Ovary (tissue), 9 donors: Measurements from ENCODE around the gene SORCS2. TPM values are rescaled to one million over a fixed set of nuclear protein-coding genes. Genes with fewer than 3 reads are reported as not detected.

ENCODE experiments used
- DNase-seq, 5 donors: peaks; one replicate each; pipeline ENCODE4 v3.0.0-alpha.2; 2019 to 2020
- H3K27ac ChIP-seq, 2 donors: fragments of 200-600 bp; one replicate each; pipeline versions ENCODE4 v1.5.1 to v1.8.0; 2019 to 2022
- H3K27me3 ChIP-seq: fragments of 200-600 bp; one replicate; pipeline ENCODE4 v1.8.0; 2022
- H3K36me3 ChIP-seq: fragments of 200-600 bp; sonication (generic); one replicate; pipeline ENCODE4 v1.5.1; 2019
- H3K4me1 ChIP-seq: one replicate; pipeline ENCODE4 v1.8.1; 2013; ENCODE audit warnings: mild to moderate bottlenecking, moderate library complexity; ENCODE audit not compliant: insufficient read depth
- H3K4me3 ChIP-seq: fragments of 200-600 bp; sonication (generic); one replicate; pipeline ENCODE4 v1.5.1; 2017
- H3K9me3 ChIP-seq, 2 donors: fragments of 200-600 bp in 1 of 2; sonication (generic) in 1 of 2; one replicate each; pipeline versions ENCODE4 v1.5.1 to v1.8.1; 2013 to 2019; ENCODE audit warnings: mild to moderate bottlenecking in 1 of 2, moderate library complexity in 1 of 2
- EP300 ChIP-seq: sonication (generic); formaldehyde crosslinking; IDR thresholded peaks from one replicate; pipeline ENCODE4 v1.6.1; 2017; ENCODE audit warnings: antibody characterized with exemption
- POLR2A ChIP-seq: fragments of 450-650 bp; IDR thresholded peaks from one replicate; pipeline ENCODE4 v1.6.1; 2017; ENCODE audit warnings: antibody characterized with exemption, mild to moderate bottlenecking, moderate library complexity
- WGBS, 3 donors: extraction: QIAGEN DNeasy Blood & Tissue Kit in 1 of 3; methylation state at CpG; one replicate each; pipeline versions ENCODE4 v1.1.5 to v1.1.7; 2013 to 2017; 5-methylcytosine and 5-hydroxymethylcytosine counted together
- intact Hi-C, 4 donors: fragments of 100-400 bp; cut with DNase I; formaldehyde crosslinking; loops; one replicate each; pipeline versions ENCODE4 v1.11.0 to v1.15.1; 2022 to 2023
- polyA plus RNA-seq, 2 donors: library from polyadenylated mRNA; stranded (reverse); fragments of 200-250 nt in 1 of 2; fragments of 350-450 nt in 1 of 2; fragmentation: Illumina TruSeq in 1 of 2; extraction: RNeasy Lipid Tissue Mini Kit (QIAGEN cat#74804) in 1 of 2; gene quantifications; one replicate each; pipeline ENCODE4 v1.2.3, GENCODE V29; 2013 to 2014
- total RNA-seq, 7 donors: library from RNA; depleted of rRNA in 2 of 7; stranded (reverse); fragments of >200 nt in 2 of 7; fragmentation: NEBNext Ultra II Directional in 3 of 7; extraction: Animal tissue kit (Norgen Biotek cat#: 25700) in 3 of 7; gene quantifications; one replicate each; pipeline versions ENCODE4 v1.1.0 to v1.2.4, GENCODE V29; 2016 to 2023
- TF ChIP-seq, protein P1 (sequence below), 3 donors: fragments of 450-650 bp in 2 of 3; fragments of 200-600 bp in 1 of 3; IDR thresholded peaks; one replicate each; pipeline versions ENCODE4 v1.5.1 to v1.8.0; 2016 to 2022; ENCODE audit warnings: antibody characterized with exemption in 3 of 3, mild to moderate bottlenecking in 1 of 3
- donor health status: DM: no; HTN: no; CAD: no; lungs with moderate emphysema.
- donor health status: DM: no; HTN: no; CAD: no.
- donor health status: Bipolar disorder and iron deficiency.
- donor health status: DM: yes; HTN: yes; CAD: no.
- donor health status: DM: no; HTN: no; CAD: no.
- donor health status: DM: yes; HTN: yes; CAD: no.

Gene SORCS2
- total and polyA plus RNA-seq, 9 donors = 0.60 to 23.9 (median 7.1) TPM

DNA sequence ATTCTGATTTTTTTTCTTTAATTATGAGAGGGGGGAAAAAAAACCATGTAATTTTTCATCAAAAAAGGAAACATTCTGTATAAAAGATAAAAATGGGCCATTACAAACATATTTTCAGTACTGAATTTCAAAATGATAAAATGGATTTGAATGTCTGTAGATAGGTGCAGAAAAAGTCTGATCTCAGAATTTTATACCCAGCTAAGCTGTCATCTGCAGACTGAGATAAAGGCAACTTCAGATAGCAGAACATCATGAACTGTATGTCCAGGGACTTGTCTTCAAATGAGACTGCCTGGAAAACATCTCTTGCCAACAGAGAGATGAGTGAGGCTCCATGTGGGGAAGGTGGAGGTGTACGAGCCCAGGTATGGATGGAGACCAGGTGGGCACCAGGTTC lies 360.9 kb downstream of the SORCS2 start:
- DNase-seq = no peak
- Histone ChIP-seq H3K27ac (no peak overlapping the region), H3K36me3 (no peaks in the 10 kb centered on the region), H3K4me1 (no peaks in the 10 kb centered on the region), H3K27me3 (no peaks in the 10 kb centered on the region), H3K9me3 (no peaks in the 10 kb centered on the region), H3K4me3 (no peak overlapping the region)
- intact Hi-C loops = no loop called here
- TF ChIP-seq, protein P1, sequence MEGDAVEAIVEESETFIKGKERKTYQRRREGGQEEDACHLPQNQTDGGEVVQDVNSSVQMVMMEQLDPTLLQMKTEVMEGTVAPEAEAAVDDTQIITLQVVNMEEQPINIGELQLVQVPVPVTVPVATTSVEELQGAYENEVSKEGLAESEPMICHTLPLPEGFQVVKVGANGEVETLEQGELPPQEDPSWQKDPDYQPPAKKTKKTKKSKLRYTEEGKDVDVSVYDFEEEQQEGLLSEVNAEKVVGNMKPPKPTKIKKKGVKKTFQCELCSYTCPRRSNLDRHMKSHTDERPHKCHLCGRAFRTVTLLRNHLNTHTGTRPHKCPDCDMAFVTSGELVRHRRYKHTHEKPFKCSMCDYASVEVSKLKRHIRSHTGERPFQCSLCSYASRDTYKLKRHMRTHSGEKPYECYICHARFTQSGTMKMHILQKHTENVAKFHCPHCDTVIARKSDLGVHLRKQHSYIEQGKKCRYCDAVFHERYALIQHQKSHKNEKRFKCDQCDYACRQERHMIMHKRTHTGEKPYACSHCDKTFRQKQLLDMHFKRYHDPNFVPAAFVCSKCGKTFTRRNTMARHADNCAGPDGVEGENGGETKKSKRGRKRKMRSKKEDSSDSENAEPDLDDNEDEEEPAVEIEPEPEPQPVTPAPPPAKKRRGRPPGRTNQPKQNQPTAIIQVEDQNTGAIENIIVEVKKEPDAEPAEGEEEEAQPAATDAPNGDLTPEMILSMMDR (IDR thresholded peaks at IDR 0.05) = no peak
- no peak for TF ChIP-seq POLR2A
- no peak for TF ChIP-seq EP300
- 94 to 97% (median 97%) methylated on average over 1 of the region's 1 CpG for WGBS, 3 donors

DNA sequence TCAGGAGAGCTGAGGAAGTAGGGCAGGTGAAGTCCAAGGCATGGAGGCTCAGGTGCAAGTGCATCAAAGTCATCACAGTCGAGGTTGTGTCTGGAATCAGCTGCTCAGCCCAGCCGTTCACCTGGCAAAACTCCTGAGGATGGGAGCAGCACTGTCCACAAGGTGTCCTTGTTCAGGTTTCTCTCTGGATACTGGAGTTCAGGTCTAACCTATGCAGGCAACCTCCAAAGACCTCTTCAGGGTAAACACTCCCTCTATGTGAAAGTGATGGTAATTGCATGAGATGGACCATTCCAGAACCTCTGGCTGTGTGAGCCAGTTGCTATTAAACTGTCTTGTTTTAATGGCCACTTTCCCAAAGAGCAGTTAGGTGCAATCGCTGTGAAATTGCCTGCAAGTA lies 362.6 kb downstream of the SORCS2 start:
- Histone ChIP-seq H3K9me3 (no peaks in the 10 kb centered on the region), H3K36me3 (no peaks in the 10 kb centered on the region), H3K27me3 (no peaks in the 10 kb centered on the region), H3K4me3 (no peak overlapping the region), H3K4me1 (no peaks in the 10 kb centered on the region), H3K27ac (no peak overlapping the region)
- no peak for TF ChIP-seq POLR2A
- TF ChIP-seq, protein P1 (IDR thresholded peaks at IDR 0.05) = no peak
- TF ChIP-seq EP300 = no peak
- no peak for DNase-seq
- intact Hi-C loops = no loop called here
- 72 to 81% (median 76%) methylated on average over 3 of the region's 3 CpGs for WGBS, 3 donors

DNA sequence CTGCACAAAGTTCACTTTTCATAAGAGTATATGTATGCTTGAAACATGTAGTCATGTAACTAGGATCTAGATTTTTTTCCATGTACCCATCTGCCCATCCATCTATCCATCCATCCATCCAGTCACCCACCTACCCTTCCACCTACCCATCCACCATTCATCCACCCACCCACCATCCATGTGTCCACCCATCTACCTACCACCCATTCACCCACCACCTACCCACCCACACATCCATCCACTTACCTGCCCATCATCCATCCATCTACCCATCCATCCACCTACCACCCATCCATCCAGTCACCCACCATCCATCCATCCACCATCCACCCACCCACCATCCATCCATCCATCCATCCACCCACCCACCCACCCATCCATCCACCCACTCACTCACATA lies 364.2 kb downstream of the SORCS2 start:
- Histone ChIP-seq H3K27me3 (no peaks in the 10 kb centered on the region), H3K27ac (no peak overlapping the region), H3K36me3 (no peaks in the 10 kb centered on the region), H3K9me3 (no peaks in the 10 kb centered on the region), H3K4me1 (no peaks in the 10 kb centered on the region), H3K4me3 (no peak overlapping the region)
- intact Hi-C loops = no loop called here
- TF ChIP-seq POLR2A (no peak), EP300 (no peak)
- TF ChIP-seq, protein P1 (IDR thresholded peaks at IDR 0.05) = no peak
- DNase-seq = no peak

DNA sequence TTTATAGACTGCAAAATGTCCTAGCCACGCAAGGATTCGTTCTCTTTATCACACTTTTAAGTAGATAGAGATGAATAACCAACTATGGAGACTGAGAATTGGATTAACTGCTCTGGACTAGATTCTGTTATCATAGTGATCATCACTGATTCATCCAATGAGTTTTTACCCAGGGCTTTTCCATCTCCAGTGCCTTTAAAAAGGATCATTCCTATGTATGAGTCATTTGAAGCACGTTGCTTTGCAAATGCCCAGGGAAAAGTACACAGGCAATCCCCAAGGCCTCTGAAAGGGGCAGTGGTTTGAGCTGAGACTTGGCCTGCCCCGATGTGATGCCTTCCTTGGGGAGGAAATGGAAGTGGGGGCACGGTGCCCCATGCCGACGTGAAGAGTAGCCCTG lies 365.1 kb downstream of the SORCS2 start:
- intact Hi-C loops = no loop called here
- H3K4me1 ChIP-seq = no peaks in the 10 kb centered on the region
- H3K27ac ChIP-seq = no peak overlapping the region
- H3K9me3 ChIP-seq = no peaks in the 10 kb centered on the region
- no peaks in the 10 kb centered on the region for H3K27me3 ChIP-seq
- no peaks in the 10 kb centered on the region for H3K36me3 ChIP-seq
- DNase-seq = no peak
- 58 to 80% (median 78%) methylated on average over 7 of the region's 7 CpGs for WGBS, 3 donors
- no peak overlapping the region for H3K4me3 ChIP-seq
- TF ChIP-seq POLR2A (no peak), EP300 (no peak)
- TF ChIP-seq, protein P1 (IDR thresholded peaks at IDR 0.05) = no peak

DNA sequence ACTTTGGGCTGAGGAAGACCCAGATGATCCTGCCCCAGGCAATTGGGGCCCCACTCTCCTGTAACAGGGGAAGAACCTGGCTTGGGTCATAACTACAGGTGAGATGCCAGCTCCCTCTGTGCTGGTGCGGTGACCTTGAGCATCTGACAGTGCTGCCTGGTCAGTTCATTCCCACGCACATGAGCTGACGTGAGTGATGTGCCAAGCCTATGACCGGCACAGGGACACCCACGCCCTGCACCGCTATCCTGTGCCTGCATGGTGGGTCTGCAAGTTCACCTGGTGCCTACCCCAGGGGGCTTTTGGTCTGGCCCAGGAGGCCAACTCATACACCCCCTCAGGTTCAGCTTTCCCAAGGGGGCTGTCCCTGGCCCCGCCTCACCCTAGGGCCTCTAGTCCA lies 366.1 kb downstream of the SORCS2 start:
- TF ChIP-seq POLR2A (no peak), EP300 (no peak)
- TF ChIP-seq, protein P1 (IDR thresholded peaks at IDR 0.05) = no peak
- Histone ChIP-seq H3K36me3 (no peaks in the 10 kb centered on the region), H3K27me3 (no peaks in the 10 kb centered on the region), H3K4me1 (no peaks in the 10 kb centered on the region), H3K9me3 (no peaks in the 10 kb centered on the region), H3K4me3 (no peak overlapping the region), H3K27ac (no peak overlapping the region)
- 96 to 99% (median 97%) methylated on average over 7 of the region's 7 CpGs for WGBS, 3 donors
- DNase-seq = no peak
- intact Hi-C loops = no loop called here
